Keratinocyte (primary cell): ENCODE measurements around the gene HOXC9.

Experiments used
- EZH2 ChIP-seq: IDR thresholded peaks from one replicate; pipeline ENCODE4 v1.6.1; 2012; ENCODE audit warnings: inconsistent platforms, mild to moderate bottlenecking, low read length, moderate library complexity
- TF ChIP-seq, protein P1 (sequence below), 3 experiments: IDR thresholded peaks in 1 of 3; conservative IDR thresholded peaks in 1 of 3; optimal IDR thresholded peaks in 1 of 3; 2 replicates in 2 of 3; 3 replicates in 1 of 3; pipeline versions ENCODE3 to v1.5.1; 2011; ENCODE audit warnings: low read length in 3 of 3, mild to moderate bottlenecking in 3 of 3, moderate library complexity in 2 of 3, control low read depth in 1 of 3, inconsistent platforms in 1 of 3; ENCODE audit not compliant: insufficient read depth in 2 of 3; ENCODE audit errors: extremely low read depth in 1 of 3

DNA sequence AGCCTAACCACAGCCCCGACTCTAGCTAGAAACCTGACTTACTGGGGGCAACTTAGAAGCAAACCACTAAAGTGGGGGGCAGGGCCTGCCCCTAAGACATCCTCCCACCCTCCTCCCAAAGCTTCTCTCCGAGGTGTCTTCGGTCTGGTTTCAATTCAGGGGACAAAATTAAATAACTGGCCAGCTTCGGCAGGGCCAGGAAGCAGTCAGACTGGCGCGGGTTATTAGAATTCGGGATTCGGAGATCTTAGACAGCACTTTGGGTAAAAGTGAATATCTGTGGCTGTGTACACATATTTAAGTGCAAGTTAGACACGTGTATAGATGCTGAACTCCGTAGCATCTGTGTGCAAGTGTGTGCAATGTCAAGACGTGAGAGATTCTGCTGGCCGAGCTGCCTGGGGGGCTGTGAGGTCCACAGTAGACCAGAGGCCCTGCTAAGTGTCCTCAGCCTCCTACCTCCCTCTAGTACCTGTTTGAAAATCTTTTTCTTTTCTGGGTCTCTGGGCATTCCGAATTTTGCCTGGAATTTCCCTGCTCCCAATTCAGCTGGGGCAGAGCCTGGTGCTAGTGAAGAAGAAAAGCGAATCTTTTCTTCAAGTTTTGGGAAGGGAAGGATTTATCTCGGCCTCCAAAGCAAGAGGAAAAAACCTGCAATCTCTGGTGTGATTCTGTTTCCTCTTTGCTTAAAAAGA is 19.0 kb upstream of the HOXC9 start:
- TF ChIP-seq, protein P1, sequence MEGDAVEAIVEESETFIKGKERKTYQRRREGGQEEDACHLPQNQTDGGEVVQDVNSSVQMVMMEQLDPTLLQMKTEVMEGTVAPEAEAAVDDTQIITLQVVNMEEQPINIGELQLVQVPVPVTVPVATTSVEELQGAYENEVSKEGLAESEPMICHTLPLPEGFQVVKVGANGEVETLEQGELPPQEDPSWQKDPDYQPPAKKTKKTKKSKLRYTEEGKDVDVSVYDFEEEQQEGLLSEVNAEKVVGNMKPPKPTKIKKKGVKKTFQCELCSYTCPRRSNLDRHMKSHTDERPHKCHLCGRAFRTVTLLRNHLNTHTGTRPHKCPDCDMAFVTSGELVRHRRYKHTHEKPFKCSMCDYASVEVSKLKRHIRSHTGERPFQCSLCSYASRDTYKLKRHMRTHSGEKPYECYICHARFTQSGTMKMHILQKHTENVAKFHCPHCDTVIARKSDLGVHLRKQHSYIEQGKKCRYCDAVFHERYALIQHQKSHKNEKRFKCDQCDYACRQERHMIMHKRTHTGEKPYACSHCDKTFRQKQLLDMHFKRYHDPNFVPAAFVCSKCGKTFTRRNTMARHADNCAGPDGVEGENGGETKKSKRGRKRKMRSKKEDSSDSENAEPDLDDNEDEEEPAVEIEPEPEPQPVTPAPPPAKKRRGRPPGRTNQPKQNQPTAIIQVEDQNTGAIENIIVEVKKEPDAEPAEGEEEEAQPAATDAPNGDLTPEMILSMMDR (optimal IDR thresholded peaks at IDR 0.05 in 1 of 3, IDR thresholded peaks at IDR 0.05 in 1 of 3, conservative IDR thresholded peaks at IDR 0.05 in 1 of 3; ENCODE audit: extremely low read depth in 1 of 3, insufficient read depth in 2 of 3, low read length in 3 of 3) = no peak
- TF ChIP-seq EZH2 = no peak
